ENCODE measurements around the gene CDC45.

The CDC45 gene

GRCh38 chr22:19496324-19496630 is 16.6 kb downstream of the CDC45 start:
- no peak for DNase-seq (ENCODE audit: low spot score)

- DNase-seq (ENCODE audit: low spot score): no peak
These were observed 17.5 kb downstream of the CDC45 start for GRCh38 chr22:19497245-19497644.

DNA sequence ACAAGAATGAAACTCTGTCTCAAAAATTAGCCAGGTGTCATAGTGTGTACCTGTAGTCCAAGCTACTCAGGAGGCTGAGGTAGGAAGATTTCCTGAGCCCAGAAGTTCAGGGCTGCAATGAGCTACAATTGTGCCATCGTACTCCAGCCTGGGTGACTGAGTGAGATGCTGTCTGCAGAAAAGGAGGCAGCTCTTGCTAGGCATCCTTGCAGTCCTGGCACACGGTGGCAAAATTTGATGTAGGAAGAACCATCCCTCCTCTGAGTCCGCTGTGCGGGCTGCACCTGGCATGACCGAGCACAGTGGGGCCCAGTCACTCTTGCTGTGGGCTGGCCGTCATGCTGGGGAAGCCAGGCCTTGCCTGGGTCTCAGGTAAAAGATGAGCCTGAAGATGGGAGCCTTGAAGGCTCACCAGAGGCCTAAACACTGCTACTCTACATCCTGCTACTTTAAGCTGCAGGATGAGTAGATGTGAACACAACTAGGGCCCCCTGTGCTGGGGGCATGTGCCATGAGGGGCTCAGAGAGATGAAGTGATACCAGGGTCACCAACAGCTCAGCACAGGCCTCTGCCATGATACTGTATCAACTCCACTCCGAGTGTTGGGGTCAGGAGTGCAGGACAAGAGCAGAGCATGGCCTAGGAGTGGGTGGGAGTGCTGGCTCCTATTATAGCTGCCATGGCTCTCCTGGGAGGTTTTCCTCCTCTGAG is 18.6 kb downstream of the CDC45 start:
- DNase-seq (ENCODE audit: low spot score): no peak

DNA sequence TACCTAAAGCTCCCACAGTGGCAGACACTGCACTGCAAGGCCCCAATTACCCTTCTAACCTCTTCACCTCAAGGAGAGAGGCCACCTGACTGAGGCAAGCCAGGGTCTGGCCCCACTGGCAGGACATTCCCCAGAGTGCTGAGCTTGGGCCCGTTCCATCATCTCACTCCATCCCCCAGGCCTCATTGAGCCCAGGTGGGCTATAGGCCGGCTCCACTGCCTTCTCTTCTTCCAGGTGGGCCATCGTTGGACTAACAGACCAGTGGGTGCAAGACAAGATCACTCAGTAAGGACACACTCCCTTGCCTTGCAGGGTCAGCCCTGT is 19.1 kb downstream of the CDC45 start:
- DNase-seq (ENCODE audit: low spot score): no peak

DNA sequence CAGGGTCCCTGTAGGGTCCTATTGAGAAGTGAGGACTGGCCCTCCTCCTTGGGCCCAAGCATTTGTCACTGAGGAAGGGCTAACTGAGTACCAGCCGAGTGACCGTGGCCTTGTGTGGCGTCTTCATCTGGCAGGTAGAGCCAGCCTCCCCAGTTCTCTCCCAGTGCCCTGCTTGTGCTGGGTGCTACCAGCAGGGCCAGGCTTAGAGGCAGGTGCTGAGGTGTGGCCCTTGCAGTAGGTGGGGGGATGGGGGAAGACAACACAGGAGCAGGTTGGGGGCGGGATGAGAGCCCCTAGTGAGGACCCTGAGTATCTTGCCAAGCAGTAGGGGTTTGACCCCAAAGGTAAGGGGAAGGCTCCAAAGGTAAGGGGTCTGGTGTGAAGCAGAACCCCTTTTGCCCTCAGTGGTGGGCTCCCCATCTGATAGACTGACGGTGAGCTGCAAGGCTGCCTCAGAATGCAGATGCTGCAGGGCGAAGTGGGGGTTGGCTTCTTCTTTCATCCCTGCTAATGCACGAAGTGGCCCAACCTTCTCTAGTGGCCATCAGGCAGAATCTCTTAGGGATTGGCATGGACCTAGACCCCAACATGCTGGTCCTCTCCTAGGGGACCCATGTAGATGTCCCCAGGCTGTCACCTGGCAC is 19.6 kb downstream of the CDC45 start:
- DNase-seq (ENCODE audit: low spot score): no peak

GRCh38 chr22:19499880-19500242 is 20.1 kb downstream of the CDC45 start:
- DNase-seq (ENCODE audit: low spot score): no peak

DNA sequence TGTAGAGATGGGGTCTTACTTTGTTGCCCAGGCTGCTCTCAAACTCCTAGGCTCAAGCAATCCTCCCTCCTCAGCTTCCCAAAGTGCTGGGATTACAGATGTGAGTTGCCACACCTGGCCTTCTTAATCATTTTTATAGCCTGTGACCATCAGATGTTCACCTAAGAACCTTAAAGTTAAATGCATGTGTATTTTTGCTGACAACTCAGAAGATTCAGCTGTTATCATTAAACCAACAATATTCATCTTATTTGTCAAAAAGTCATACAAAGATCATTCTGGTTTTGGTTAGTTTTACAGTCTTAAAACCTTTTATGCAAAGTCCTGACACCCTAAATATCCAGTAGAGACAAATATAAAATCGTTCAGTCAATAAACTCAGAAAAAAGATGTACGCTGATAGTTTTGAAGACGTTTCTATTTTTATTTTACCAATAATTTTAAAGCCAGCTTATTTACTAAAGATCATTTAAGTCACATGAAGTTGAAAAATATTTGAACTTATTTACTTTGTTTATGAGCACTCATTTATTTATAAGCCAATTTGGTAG is 22.3 kb downstream of the CDC45 start:
- no peak for DNase-seq (ENCODE audit: low spot score)

- DNase-seq (ENCODE audit: low spot score): no peak
These were observed 23.6 kb downstream of the CDC45 start for GRCh38 chr22:19503367-19503766.

DNA sequence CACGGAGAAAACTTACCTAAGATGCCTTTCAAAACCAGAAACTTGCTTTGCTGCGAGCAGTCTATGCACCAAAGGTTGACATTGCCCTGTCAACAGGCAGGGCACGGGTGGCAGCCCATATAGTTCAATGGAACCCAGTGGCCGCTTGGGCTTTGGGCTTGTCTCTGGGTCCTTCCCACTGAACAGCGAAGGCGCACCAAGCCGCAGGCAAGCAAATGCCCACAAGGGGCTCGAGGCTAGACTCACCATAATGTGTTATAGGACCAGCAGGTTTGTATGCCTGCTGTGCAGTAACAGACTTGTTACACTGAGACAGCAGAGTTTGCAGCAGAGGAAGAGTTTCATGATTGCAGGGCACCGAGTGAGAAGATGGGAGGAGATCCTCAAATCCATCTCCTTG is 24.1 kb downstream of the CDC45 start:
- no peak for DNase-seq (ENCODE audit: low spot score)

DNA sequence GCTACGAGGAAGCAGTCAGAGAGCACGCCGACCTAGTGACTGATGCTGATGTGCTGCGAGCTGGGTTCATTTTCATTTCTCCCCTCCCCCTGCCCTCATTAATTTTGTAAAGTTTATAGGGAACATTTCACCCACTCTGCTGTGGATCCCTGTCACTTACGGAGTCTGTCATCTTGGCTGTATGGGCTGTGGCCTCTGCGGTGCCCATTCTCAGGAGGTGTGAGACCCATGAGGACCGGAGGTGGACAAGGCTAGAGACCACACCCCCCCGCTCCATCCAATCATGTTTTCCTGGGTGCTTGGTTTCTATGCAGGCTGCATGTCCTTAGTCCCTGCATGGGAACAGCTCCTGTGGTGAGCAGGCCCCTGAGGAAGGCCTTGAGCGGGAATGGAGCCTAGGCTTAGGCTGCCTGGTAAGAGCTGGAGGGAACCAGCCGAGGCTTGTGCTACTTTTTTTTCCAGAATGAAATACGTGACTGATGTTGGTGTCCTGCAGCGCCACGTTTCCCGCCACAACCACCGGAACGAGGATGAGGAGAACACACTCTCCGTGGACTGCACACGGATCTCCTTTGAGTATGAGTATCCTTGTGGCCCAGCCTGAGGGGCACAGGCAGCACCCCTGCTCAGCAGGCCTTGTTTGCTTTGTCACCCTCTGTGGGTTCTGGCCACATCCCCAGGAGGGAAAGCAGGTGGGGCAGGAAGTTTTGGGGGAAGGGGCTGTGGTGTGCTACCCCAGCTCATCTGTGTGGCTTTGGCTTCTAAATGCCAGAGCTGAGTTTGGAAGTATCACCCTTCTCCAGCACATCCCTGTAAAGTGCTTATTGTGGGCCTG is 25.4 kb downstream of the CDC45 start:
- no peak for DNase-seq (ENCODE audit: low spot score)

- no peak for DNase-seq (ENCODE audit: low spot score)
These were observed 26.0 kb downstream of the CDC45 start for GRCh38 chr22:19505735-19506126.

- no peak for DNase-seq (ENCODE audit: low spot score)
These were observed 26.5 kb downstream of the CDC45 start for GRCh38 chr22:19506212-19506611.

GRCh38 chr22:19507534-19507861 is 27.8 kb downstream of the CDC45 start:
- DNase-seq (ENCODE audit: low spot score): no peak

GRCh38 chr22:19508024-19508776 is 28.5 kb downstream of the CDC45 start:
- DNase-seq (ENCODE audit: low spot score): no peak

DNA sequence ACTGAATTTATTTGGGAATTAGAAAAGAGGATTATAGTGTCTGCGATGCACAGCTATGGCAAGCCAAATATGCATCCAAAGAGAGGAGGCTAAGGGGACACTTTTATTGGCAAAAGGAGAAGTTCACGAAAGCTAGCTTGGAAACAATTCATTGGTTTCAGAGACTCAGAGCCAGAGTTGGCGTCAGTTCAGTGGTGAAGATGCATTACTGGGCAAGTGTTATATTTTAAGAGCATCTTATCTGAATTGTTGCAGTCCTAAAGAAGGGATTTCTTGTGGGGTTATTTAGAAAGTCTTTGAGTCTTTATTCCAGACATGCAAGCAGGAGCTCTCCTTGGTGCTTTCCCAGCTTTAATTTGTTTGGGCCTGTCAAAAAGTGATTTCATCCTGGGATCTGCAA is 29.5 kb downstream of the CDC45 start:
- no peak for DNase-seq (ENCODE audit: low spot score)

DNA sequence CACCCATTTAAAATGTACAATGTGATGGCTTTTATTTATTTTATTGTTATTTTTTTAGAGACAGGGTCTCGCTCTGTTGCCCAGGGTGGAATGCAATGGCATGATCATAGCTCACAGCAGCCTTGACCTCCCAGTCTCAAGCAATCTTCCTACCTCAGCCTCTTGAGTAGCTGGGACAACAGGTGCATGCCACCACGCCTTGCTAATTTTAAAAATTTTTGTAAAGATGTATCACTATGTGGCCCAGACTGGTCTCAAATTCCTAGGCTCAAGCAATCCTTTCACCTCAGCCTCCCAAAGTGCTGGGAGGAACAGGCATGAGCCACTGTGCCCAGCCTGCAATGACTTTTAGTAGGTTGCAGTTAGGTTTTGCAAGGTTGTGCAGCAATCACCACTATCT is 30.2 kb downstream of the CDC45 start:
- no peak for DNase-seq (ENCODE audit: low spot score)

GRCh38 chr22:19510919-19511341 is 31.2 kb downstream of the CDC45 start:
- DNase-seq (ENCODE audit: low spot score): no peak

DNA sequence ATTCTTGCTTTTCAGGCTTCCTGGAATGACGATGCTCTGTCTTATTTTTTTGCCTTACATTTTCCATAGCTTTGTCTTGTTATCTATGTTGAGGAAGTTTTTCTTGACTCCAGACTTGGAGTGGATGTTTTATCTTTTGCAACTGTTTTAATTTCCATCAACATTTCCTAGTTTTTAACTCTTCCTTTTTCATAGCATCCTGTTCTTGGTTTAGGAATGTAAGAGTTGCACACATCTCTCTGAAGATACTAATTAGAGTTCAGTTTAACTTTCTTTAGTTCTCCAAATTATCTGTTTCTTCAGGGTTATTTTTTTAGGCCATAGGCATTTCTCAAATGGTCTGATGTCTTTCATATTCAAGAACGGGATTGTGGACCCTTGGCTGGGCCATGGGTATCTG is 34.1 kb downstream of the CDC45 start:
- DNase-seq (ENCODE audit: low spot score): no peak

DNA sequence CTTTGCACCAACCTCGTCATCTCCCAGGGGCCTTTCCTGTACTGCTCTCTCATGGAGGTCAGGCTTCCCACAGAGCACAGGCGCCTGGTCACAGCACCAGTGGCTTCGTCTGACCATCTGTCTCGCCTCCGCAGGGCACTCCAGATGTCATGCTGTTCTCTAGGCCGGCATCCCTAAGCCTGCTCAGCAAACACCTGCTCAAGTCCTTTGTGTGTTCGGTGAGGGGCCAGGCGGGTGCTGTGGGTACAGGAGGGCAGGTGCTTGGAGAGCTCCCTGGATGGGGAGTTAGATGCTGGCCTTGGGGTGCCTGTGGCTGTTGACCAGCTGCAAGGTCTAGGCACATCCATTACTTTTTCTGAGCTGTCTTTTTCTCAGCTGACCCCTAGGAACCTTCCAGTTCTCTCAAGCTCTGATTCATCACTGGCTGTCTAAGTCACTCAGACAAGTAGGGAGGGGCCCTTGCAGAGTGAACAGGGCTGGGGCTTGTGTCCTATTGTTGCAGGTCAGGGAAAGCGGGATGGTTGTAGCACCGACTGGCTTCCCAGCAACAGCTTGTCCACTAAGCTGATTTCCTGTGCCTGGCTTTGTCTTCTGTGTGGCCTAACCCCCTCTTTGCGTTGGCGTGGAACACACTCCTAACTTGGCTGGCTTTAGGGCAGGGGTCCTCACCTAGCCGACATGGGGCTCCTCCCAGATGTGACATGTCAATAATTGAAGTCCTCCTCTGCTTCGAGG is 35.3 kb downstream of the CDC45 start:
- no peak for DNase-seq (ENCODE audit: low spot score)

- no peak for DNase-seq (ENCODE audit: low spot score)
These were observed 36.1 kb downstream of the CDC45 start for GRCh38 chr22:19515654-19516377.
